GM21717 (cell line): ENCODE data around the gene TECPR1.

Source experiments
- ATAC-seq: cut with Tn5 transposase; IDR thresholded peaks from one replicate; pipeline ENCODE4 v1.9.1; 2021; ENCODE audit warnings: mild to moderate bottlenecking, moderate library complexity; ENCODE audit not compliant: unreplicated experiment

The TECPR1 gene

DNA sequence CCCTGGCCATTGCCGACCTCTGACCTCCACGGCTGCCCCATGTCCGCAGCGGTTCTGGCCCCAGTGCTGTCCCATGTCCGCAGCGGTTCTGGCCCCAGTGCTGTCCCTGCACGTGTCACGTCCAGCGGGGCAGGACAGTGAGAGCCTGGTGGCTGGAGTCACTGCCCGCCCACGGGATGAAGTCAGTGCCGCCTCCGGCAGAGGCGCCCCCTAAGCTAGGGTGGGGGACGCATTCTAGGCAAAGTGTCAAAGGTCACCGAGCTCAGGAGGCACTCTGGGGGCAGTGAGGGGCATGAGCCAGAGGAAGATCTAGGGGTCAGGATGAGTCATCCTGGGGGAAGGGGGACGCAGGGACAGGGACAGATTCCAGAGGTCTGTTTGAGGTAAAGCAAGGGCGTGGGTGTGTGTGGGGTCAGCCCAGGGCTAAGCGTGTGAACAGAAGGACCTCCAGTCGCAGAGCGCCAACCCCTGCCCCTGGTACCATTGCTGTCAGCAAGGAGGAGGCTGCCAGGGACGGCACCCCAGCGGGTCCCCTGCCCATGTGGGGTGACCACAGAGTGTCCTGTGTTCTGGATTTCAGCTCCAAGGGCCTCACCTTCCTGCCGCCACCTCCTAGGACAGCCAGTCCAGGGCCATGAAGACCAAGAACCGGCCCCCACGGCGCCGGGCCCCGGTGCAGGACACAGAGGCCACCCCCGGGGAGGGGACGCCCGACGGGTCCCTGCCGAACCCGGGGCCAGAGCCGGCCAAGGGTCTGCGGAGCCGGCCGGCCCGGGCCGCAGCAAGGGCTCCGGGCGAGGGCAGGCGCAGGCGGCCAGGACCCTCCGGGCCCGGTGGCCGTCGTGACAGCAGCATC is 40.1 kb downstream of the TECPR1 start:
- ATAC-seq: no peak

DNA sequence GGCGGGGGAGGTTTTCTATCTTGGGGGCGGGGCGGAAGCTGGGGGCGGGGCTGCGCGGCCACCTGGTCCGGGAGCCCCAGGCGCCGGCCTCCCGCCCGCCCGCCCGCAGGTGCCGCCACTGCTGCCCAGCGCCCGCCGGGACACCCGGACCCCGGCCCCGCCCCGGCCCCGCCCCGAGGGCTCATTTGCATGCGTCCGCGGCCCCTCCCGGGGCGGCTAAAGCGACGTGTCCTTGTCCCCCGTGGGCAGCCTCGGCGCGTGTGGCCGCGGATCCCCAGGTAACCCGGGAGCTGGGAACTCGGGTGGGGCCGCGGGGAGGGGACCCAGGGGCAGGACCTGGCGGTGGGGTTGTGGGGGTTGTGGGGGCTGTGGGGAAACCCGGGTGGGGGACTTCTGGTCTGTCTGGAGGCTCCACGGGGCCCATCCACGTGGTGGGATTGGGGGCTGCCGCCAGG is 40.8 kb downstream of the TECPR1 start, which contains the start of gene BHLHA15:
TSS of gene BHLHA15 (plus strand) at position 219 of the 455 bp plus-strand sequence. CDS start 871 bp downstream, outside the sequence.
- ATAC-seq: no peak

DNA sequence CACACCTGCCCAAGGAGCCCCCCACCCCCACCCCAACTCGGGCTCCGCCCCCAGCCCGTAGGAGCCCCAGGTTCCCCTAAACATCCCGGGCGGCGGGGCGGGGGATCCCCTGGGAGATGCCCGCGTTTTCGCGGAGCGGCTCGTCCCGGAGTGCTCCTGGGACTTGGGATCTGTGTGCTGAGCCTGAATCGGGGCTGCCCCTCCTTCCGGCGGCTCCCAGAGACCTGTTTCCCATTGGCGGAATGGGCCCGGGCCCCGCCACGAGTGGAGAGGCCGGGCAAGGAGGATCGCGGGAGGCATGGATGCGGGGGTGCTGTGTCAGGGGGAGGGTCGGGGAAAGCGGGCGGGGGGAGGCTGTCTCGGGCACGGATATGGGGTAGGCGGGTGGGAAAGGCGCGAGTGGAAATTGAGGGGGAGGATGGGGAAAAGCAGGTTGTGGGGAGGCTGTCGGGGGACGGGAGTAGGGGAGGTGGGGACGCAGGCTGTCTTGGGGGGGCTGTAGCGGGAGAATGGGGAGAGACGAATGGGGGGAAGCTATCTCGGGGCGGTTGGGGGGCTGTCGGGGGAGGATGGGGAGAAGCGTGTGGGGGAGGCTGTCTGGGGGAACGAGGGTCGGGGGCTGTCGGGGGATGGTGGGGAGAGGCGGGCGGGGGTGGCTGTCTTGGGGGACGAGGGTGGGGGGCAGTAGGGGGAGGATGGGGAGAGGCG is 41.4 kb downstream of the TECPR1 start:
- ATAC-seq: no peak

- ATAC-seq: no peak
These were observed 42.7 kb downstream of the TECPR1 start for GRCh38 chr7:98209166-98209920.

DNA sequence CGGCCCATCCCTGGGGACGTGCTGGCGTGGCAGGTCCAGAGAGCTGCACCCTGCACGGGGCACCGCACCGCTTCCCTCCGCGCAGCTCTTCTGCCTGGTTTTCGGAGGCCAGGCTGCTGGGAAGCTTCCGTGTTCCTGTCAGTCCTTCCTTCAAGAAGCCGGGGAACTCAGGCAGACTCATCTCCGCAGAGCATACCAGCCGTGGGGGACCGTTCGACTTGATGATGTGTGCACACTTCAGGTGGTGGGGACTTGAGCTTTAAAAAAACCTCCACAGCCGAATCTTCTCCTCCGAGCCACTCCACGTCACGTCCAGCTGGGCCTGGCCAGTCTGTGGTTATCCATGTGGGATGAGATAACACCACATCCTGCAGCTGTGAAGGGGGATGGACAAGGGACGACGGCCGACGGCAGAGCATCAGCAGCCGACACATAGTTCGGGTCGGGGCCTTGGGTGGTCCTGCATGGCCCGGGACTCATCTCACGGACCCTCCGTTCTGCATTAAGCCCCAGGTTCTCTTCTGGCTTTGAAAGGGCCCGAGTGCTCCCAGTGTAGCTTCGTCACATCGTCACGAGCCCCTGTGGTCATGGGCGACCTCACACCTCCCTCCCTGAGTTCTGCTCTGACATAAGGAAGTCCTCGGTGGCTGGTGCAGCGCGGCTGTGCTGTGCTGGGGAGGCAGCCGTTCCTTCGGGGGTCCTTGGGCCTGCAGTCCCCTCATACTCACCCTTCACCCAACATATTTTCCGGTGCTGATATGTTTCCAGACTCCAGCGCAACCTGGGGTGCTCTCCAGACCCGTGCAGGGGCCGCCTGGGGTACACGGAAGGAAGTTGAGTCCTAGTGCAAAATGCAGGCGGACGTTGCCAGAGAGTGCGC is 45.3 kb downstream of the TECPR1 start:
- no peak for ATAC-seq

- ATAC-seq: no peak
These were observed 46.7 kb downstream of the TECPR1 start for GRCh38 chr7:98205162-98205845.

DNA sequence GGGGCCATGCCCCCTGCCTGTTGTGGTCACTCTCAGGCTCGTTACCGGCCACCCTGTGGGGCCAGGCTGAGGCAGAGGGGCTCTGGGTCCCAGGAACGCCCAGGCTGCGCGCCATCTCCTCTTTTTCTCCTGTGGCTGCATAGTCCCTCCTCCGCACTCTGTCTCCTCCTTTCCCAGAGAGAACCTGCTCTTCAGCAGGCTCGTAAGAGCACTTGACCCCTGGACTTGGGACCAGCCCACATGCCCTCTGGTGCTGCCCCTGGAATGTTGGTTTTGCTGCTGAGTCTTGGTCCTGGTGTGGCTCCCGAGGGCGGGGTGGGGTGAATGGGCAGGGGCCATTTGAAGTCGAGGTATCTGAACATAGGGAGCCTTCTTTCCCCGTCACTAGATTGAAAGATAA is 47.4 kb downstream of the TECPR1 start:
- no peak for ATAC-seq

DNA sequence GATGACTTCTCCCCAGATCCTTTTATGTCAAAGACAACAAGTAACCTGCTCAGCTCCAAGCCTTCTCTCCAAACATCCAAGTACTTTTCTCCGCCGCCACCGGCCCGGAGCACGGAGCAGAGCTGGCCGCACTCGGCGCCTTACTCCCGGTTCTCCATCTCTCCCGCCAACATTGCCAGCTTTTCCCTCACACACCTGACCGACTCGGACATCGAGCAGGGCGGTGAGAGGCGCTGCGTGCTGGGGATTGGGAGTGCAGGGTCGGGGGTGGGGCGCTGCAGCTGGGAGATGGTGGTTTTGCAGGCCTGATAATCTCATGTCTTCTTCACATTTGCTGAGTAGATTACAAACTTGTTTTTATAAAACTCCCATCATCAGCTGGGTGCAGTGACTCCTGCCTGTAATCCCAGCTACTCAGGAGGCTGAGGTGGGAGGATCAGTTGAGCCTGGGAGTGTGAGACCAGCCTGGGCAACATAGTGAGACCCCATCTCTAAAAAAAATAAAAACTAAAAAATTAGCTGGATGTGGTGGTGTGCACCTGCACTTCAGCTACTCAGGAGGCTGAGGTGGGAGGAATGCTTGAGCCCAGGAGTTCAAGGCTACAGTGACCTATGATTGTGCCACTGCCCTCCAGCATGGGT is 47.9 kb downstream of the TECPR1 start:
- ATAC-seq: no peak

DNA sequence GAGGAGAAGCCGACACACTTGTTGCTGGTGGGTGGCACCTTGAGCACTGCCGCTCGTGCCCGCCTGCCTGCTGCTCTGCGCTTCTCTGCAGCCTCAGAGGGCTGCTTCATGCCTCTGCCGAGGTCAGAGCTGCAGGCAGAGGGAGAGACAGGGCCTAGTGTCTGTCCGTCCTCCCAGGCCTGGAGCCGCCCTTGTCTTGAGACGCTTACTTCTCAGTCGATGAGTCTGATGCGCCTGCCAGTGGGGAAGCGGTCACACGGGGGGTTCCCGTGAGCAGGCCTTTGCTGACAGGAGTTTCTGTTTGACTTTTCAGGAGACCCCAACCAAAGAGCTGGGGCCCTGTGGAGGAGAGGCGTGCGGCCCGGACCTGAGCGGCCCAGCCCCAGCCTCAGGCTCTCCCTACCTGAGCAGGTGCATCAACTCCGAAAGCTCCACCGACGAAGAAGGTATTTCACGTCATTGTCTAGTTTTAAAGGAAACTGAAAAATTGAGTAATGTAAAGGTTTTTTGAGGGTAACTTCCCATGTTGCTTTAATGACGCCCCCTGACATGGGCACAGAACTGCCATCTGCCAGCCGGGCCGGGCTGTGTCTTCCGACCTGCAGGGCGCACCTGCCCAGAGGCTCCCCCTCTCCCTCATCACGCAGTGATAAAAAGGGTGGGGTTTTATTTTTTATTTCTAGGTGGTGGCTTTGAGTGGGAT is 48.6 kb downstream of the TECPR1 start:
- ATAC-seq: peak; percentile 41

GRCh38 chr7:98202367-98203195 is 49.5 kb downstream of the TECPR1 start:
- ATAC-seq: peak; percentile 88

DNA sequence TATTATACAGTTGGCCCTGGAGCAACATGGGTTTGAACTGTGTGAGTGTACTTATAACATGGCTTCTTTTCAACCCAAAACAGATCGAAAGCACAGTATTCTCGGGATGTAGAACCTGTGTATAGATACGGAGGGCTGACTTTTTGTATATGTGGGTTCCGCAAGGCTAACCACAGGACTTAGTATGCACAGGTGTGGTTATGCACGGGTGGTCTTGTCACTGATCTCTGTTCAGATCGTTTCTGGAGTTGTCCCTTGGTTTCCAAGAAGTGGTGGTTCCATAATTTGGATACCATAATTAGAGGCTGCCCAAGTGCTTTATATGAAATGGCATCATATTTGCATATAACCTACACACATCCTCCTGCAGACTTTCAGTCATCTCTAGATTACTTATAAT is 51.7 kb downstream of the TECPR1 start:
- ATAC-seq: peak; percentile 43

- ATAC-seq: no peak
These were observed 52.9 kb downstream of the TECPR1 start for GRCh38 chr7:98199131-98199530.

DNA sequence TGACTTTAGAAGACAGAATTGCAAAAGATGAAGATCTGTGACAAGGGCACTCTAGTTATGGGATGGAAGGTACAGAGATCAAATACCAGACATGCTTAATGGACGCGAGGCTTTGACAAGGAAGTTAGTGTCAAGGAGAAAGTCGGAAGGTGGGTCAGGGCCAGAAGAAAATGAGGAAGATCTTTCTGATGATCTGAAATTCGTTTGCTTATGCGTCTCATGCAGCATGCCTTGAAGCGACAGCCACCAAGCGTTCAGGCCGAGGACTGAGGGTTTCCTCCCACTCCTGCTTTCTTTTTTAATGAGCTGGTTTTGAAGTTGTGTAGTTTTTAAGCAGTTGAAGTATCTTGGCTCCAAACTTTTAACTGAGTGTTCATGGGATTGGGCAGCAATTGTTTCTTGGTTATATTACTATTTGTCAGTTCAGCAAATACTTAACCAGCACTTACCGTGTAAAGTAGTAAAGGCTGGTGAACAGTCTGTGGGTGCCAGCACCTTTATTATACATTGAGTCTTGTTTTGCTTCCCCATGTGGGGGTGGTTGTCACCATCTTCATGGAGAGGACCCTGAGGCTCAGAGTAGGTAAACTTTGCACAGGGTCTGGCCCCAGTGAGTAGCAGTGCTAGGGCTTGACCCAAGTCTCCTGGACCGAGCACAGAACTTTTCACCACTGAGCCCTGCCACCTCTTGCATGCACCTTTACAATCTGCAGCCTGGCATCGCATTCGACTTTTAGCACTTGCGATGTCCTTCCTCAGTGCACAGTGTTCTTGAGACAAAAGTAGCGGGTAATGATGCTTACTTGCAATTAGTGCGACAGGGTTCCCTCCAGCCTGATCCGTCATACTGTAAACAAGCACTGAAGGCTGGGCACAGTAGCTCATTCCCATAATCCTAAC is 55.1 kb downstream of the TECPR1 start:
- no peak for ATAC-seq

DNA sequence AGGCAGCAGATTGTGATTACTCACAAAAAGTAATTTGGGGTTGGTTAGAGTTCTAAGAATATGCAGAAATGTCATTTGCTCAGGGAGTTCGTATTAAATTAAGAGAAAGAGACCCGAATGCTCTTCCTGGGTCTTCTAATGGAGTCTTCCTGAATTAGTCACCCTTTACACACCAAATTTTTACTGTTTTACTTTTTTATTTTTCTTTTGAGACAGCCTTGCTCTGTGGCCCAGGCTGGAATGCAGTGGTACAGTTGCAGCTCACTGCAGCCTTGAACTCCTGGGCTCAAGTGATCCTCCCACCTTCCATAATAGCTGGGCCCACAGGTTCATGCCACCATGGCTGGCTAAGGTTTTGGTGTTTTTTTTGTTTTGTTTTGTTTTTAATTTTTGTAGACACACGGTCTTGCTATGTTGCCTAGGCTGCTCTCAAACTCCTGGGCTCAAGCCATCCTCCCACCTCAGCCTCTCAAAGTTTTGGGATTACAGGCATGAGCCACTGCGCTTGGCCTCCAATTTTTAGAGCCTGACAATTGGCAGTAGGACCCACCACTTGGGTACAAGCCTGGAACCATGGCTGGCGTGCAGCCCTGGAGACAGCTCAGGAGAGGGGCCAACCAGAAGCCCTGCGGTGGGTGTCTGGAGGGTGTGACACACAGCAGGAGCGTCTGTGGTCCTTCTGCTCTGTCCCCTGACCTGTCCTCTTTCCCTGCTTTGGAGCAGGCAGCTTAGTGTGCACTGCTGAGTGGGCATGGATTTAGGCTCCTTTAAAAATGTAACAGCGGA is 57.2 kb downstream of the TECPR1 start:
- ATAC-seq: no peak

DNA sequence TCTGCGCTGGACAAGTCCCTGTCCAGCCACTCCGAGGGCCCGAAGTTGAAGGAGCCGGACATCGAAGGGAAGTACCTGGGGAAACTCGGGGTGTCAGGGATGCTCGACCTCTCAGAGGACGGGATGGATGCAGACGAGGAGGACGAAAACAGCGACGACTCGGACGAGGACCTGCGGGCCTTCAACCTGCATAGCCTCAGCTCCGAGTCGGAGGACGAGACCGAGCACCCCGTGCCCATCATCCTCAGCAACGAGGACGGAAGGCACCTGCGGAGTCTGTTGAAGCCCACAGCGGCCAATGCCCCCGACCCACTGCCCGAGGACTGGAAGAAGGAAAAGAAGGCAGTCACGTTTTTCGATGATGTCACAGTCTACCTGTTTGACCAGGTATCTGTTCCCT is 57.8 kb downstream of the TECPR1 start:
- ATAC-seq: no peak
